Astrocyte (in vitro differentiated cells and primary cell): ENCODE results near the gene ACOT2.

Experiments
- EZH2 ChIP-seq: IDR thresholded peaks from 2 replicates; pipeline ENCODE4 v1.6.1; 2012; ENCODE audit warnings: mild to moderate bottlenecking, low read length, inconsistent platforms; ENCODE audit not compliant: insufficient read depth
- TF ChIP-seq, protein P1 (sequence below): IDR thresholded peaks from 2 replicates; pipeline ENCODE4 v1.5.1; 2011; ENCODE audit warnings: low read depth, mild to moderate bottlenecking, inconsistent platforms, low read length, moderate library complexity; ENCODE audit not compliant: insufficient read depth

DNA sequence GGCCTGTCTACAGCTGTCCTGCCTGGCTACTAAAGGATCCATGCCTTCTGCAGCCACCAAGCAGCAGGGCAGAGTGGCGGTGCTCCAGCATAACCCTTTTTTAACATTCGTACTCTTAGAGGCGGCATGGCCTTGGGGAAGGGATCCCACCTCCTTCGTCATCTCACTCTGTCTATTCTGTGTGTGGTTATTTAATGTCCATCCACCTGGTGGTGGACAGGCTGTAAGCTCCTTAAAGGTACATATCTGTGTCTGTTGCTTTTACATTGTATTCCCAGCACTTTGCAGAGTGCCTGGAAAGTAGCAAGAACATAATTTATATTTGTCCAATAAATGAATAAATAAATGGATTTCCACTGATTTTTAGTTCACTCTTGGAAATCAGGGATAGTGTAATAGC is 47.8 kb upstream of the ACOT2 start:
- TF ChIP-seq, protein P1, sequence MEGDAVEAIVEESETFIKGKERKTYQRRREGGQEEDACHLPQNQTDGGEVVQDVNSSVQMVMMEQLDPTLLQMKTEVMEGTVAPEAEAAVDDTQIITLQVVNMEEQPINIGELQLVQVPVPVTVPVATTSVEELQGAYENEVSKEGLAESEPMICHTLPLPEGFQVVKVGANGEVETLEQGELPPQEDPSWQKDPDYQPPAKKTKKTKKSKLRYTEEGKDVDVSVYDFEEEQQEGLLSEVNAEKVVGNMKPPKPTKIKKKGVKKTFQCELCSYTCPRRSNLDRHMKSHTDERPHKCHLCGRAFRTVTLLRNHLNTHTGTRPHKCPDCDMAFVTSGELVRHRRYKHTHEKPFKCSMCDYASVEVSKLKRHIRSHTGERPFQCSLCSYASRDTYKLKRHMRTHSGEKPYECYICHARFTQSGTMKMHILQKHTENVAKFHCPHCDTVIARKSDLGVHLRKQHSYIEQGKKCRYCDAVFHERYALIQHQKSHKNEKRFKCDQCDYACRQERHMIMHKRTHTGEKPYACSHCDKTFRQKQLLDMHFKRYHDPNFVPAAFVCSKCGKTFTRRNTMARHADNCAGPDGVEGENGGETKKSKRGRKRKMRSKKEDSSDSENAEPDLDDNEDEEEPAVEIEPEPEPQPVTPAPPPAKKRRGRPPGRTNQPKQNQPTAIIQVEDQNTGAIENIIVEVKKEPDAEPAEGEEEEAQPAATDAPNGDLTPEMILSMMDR = no peak
- no peak for TF ChIP-seq EZH2
